Kidney glomerular epithelial cell (primary cell): ENCODE measurements around the gene FOXM1.
"Not testable (repeated sequence)": the region's sequence is repeated elsewhere in the genome, so short reads cannot be mapped to it uniquely, and the experiment has no call there.

Experiments used
- DNase-seq: peaks from one replicate; lab custom pipeline; 2025; lab: John Stamatoyannopoulos, UW

FOXM1 gene

GRCh38 chr12:2879853-2880252 lies 2.9 kb upstream of the FOXM1 start:
- no peak for DNase-seq

GRCh38 chr12:2877953-2878732 lies 1.2 kb upstream of the FOXM1 start:
- peak; percentile 17 for DNase-seq

GRCh38 chr12:2876431-2877046 lies 435 bp downstream of the FOXM1 start:
- DNase-seq = no peak

GRCh38 chr12:2868986-2869632 lies 7.9 kb downstream of the FOXM1 start:
- DNase-seq = not testable (repeated sequence)

- no peak for DNase-seq
These were observed 12.8 kb downstream of the FOXM1 start for GRCh38 chr12:2864198-2864597.

GRCh38 chr12:2863402-2863801 lies 13.6 kb downstream of the FOXM1 start:
- not testable (repeated sequence) for DNase-seq

- DNase-seq = no peak
These were observed 14.1 kb downstream of the FOXM1 start for GRCh38 chr12:2862876-2863275.

GRCh38 chr12:2860170-2860569 lies 16.8 kb downstream of the FOXM1 start:
- DNase-seq = no peak

- no peak for DNase-seq
These were observed 18.0 kb downstream of the FOXM1 start for GRCh38 chr12:2858944-2859421.

GRCh38 chr12:2858334-2858733 lies 18.6 kb downstream of the FOXM1 start:
- no peak for DNase-seq

- no peak for DNase-seq
These were observed 19.4 kb downstream of the FOXM1 start for GRCh38 chr12:2857576-2857975.

- no peak for DNase-seq
These were observed 19.9 kb downstream of the FOXM1 start, which contains the start of gene TEX52 for GRCh38 chr12:2857021-2857431. TSS of gene TEX52 (minus strand) at chr12:2857039. CDS start at chr12:2857026, 13 bp downstream.

GRCh38 chr12:2856051-2856450 lies 20.9 kb downstream of the FOXM1 start:
- DNase-seq = no peak

- DNase-seq = no peak
These were observed 21.4 kb downstream of the FOXM1 start for GRCh38 chr12:2855546-2855945.

- DNase-seq = no peak
These were observed 22.1 kb downstream of the FOXM1 start for GRCh38 chr12:2854669-2855453.

- peak; percentile 63 for DNase-seq
These were observed 23.3 kb downstream of the FOXM1 start for GRCh38 chr12:2853626-2854025.

GRCh38 chr12:2851931-2852330 lies 25.0 kb downstream of the FOXM1 start:
- no peak for DNase-seq

GRCh38 chr12:2845280-2845679 lies 31.7 kb downstream of the FOXM1 start:
- no peak for DNase-seq

GRCh38 chr12:2844786-2845185 lies 32.2 kb downstream of the FOXM1 start:
- no peak for DNase-seq

- DNase-seq = no peak
These were observed 34.0 kb downstream of the FOXM1 start for GRCh38 chr12:2842948-2843347.

- no peak for DNase-seq
These were observed 35.8 kb downstream of the FOXM1 start for GRCh38 chr12:2841056-2841650.

- DNase-seq = no peak
These were observed 40.4 kb downstream of the FOXM1 start for GRCh38 chr12:2836574-2836973.
